GM23338 (cell line): ENCODE measurements around the gene CFI. TPM values are rescaled to one million over a fixed set of nuclear protein-coding genes. Genes with fewer than 3 reads are reported as not detected.

Experiments
- ATAC-seq: fragments of 200-7000 bp; cut with Tn5 transposase; 3 replicates; pipeline ENCODE4 v1.9.1; 2020
- DNase-seq: peaks from one replicate; pipeline ENCODE4 v3.0.0-alpha.2; 2015; ENCODE audit warnings: low spot score
- H2AFZ ChIP-seq: fragments of 200-600 bp; sonication (generic); 2 replicates; pipeline ENCODE4 v1.8.0; 2016; ENCODE audit warnings: antibody characterized with exemption, mild to moderate bottlenecking, moderate library complexity
- H3F3A ChIP-seq: fragments of 200-600 bp; sonication (generic); replicated peaks from 2 replicates; pipeline ENCODE4 v1.8.0; 2017; ENCODE audit warnings: antibody characterized with exemption, mixed run types, low read depth
- H3K27ac ChIP-seq: fragments of 200-600 bp; sonication (generic); 2 replicates; pipeline ENCODE4 v1.6.1; 2016; ENCODE audit warnings: low read depth
- H3K27me3 ChIP-seq: fragments of 200-600 bp; sonication (generic); 2 replicates; pipeline ENCODE4 v1.8.0; 2016; ENCODE audit warnings: mild to moderate bottlenecking, mixed run types, moderate library complexity; ENCODE audit not compliant: insufficient read depth
- H3K36me3 ChIP-seq: fragments of 200-600 bp; sonication (generic); 2 replicates; pipeline ENCODE4 v1.8.0; 2016; ENCODE audit warnings: mild to moderate bottlenecking; ENCODE audit not compliant: insufficient read depth
- H3K4me1 ChIP-seq: fragments of 200-600 bp; sonication (generic); 2 replicates; pipeline ENCODE4 v1.8.0; 2016; ENCODE audit warnings: mild to moderate bottlenecking, moderate library complexity; ENCODE audit not compliant: insufficient read depth
- H3K4me2 ChIP-seq: fragments of 200-600 bp; sonication (generic); 2 replicates; pipeline ENCODE4 v1.7.1; 2017; ENCODE audit warnings: mixed run types
- H3K4me3 ChIP-seq: fragments of 200-600 bp; sonication (generic); 2 replicates; pipeline ENCODE4 v1.6.1; 2016; ENCODE audit warnings: mixed run types
- H3K79me2 ChIP-seq: fragments of 200-600 bp; sonication (generic); replicated peaks from 2 replicates; pipeline ENCODE4 v1.8.0; 2017; ENCODE audit warnings: mild to moderate bottlenecking; ENCODE audit not compliant: insufficient read depth
- H3K9me2 ChIP-seq: fragments of 200-600 bp; sonication (generic); 2 replicates; pipeline ENCODE4 v1.8.0; 2017; ENCODE audit not compliant: insufficient read depth
- H4K20me1 ChIP-seq: fragments of 200-600 bp; sonication (generic); replicated peaks from 2 replicates; pipeline ENCODE4 v1.8.0; 2017; ENCODE audit warnings: mild to moderate bottlenecking; ENCODE audit not compliant: insufficient read depth
- H3K27ac Mint-ChIP-seq: 2 replicates; pipeline ENCODE4 v1.8.0; 2020; ENCODE audit warnings: inconsistent platforms, mild to moderate bottlenecking, moderate library complexity, mixed read lengths
- H3K27me3 Mint-ChIP-seq: 3 replicates; pipeline ENCODE4 v1.8.0; 2022; ENCODE audit warnings: low read depth, mild to moderate bottlenecking, moderate library complexity, mixed read lengths, inconsistent platforms; ENCODE audit not compliant: insufficient read depth, poor library complexity
- H3K36me3 Mint-ChIP-seq: 3 replicates; pipeline ENCODE4 v1.8.0; 2021; ENCODE audit warnings: low read depth, mild to moderate bottlenecking, inconsistent platforms, moderate library complexity, mixed read lengths
- H3K4me1 Mint-ChIP-seq: 3 replicates; pipeline ENCODE4 v1.8.0; 2020; ENCODE audit warnings: mild to moderate bottlenecking, inconsistent platforms, mixed read lengths
- H3K4me3 Mint-ChIP-seq: 3 replicates; pipeline ENCODE4 v1.8.0; 2021; ENCODE audit warnings: moderate library complexity, mild to moderate bottlenecking, inconsistent platforms, mixed read lengths
- H3K9me3 Mint-ChIP-seq: 3 replicates; pipeline ENCODE4 v1.8.0; 2020; ENCODE audit warnings: moderate library complexity, mild to moderate bottlenecking, inconsistent platforms, mixed read lengths
- CREB1 ChIP-seq: fragments of 250-450 bp; sonication (Bioruptor Pico); IDR thresholded peaks from 2 replicates; pipeline ENCODE4 v1.5.0; 2020; ENCODE audit warnings: low read depth, mild to moderate bottlenecking, moderate library complexity
- CTCF ChIP-seq, 2 experiments: fragments of 200-600 bp in 1 of 2; sonication (generic) in 1 of 2; conservative IDR thresholded peaks; 2 replicates each; pipeline versions ENCODE4 v1.5.1 to v1.6.1; 2016 to 2017; ENCODE audit warnings: antibody characterized with exemption in 2 of 2, low read depth in 2 of 2, mild to moderate bottlenecking in 2 of 2, moderate library complexity in 1 of 2
- ETS1 ChIP-seq: IDR thresholded peaks from 2 replicates; pipeline ENCODE4 v1.6.1; 2016; ENCODE audit warnings: antibody characterized with exemption
- EZH2 ChIP-seq: fragments of 200-600 bp; sonication (generic); IDR thresholded peaks from one replicate; pipeline ENCODE4 v1.8.0; 2017; ENCODE audit warnings: antibody characterized with exemption, mild to moderate bottlenecking, low read depth; ENCODE audit not compliant: unreplicated experiment
- EZH2phosphoT487 ChIP-seq: fragments of 200-600 bp; sonication (generic); IDR thresholded peaks from one replicate; pipeline ENCODE4 v1.8.1; 2018; ENCODE audit warnings: antibody characterized with exemption; ENCODE audit not compliant: unreplicated experiment
- JUNB ChIP-seq: IDR thresholded peaks from one replicate; pipeline ENCODE4 v1.6.1; 2016; ENCODE audit warnings: antibody characterized with exemption; ENCODE audit not compliant: unreplicated experiment
- NANOG ChIP-seq: IDR thresholded peaks from 2 replicates; pipeline ENCODE4 v1.6.1; 2016; ENCODE audit warnings: antibody characterized with exemption, borderline replicate concordance
- POLR2AphosphoS5 ChIP-seq: IDR thresholded peaks from 2 replicates; pipeline ENCODE4 v1.6.1; 2016; ENCODE audit warnings: antibody characterized with exemption, low read depth
- REST ChIP-seq: IDR thresholded peaks from one replicate; pipeline ENCODE4 v1.6.1; 2018; ENCODE audit warnings: antibody characterized with exemption; ENCODE audit not compliant: unreplicated experiment
- STAT1 ChIP-seq: IDR thresholded peaks from one replicate; pipeline ENCODE4 v1.6.1; 2016; ENCODE audit warnings: antibody characterized with exemption; ENCODE audit not compliant: unreplicated experiment
- ZNF114 ChIP-seq: fragments of 250-450 bp; sonication (Bioruptor Pico); IDR thresholded peaks from 2 replicates; pipeline ENCODE4 v1.5.0; 2020; ENCODE audit warnings: mild to moderate bottlenecking, moderate library complexity
- ZNF331 ChIP-seq: fragments of 250-450 bp; sonication (Bioruptor Pico); IDR thresholded peaks from 2 replicates; pipeline ENCODE4 v1.5.0; 2020; ENCODE audit warnings: low read depth, mild to moderate bottlenecking, moderate library complexity
- ZNF462 ChIP-seq: fragments of 250-450 bp; sonication (Bioruptor Pico); IDR thresholded peaks from 2 replicates; pipeline ENCODE4 v1.5.0; 2020; ENCODE audit warnings: mild to moderate bottlenecking, moderate library complexity
- polyA plus RNA-seq: library from polyadenylated mRNA; unstranded; fragments of >200 nt; fragmentation: Nextera tagmentation; extraction: Ambion mirVana; gene quantifications from 2 replicates; pipeline ENCODE4 v1.2.1, GENCODE V29; 2016
- total RNA-seq: library from RNA; depleted of rRNA; stranded (reverse); fragments of >200 nt; shearing (Covaris generic); gene quantifications from 2 replicates; pipeline ENCODE4 v1.2.3, GENCODE V29; 2014

Gene CFI
- total and polyA plus RNA-seq, 2 experiments from 2014 or later = not detected

GRCh38 chr4:109691411-109691920 is 110.3 kb downstream of the CFI start:
- Mint-ChIP-seq H3K9me3 (no peaks in the 10 kb centered on the region), H3K4me3 (no peak overlapping the region), H3K27me3 (no peaks in the 10 kb centered on the region), H3K4me1 (no peaks in the 10 kb centered on the region), H3K36me3 (peaks cover 54% of the 10 kb centered on the region; the same call in 2 of the 3 replicates), H3K27ac (no peak overlapping the region)
- Histone ChIP-seq H3K27me3 (no peaks in the 10 kb centered on the region), H3K36me3 (peaks cover 10% of the 10 kb centered on the region), H4K20me1 (no peaks in the 10 kb centered on the region), H3K27ac (no peak overlapping the region), H3F3A (no peaks in the 10 kb centered on the region), H3K4me3 (no peak overlapping the region), H3K4me1 (no peaks in the 10 kb centered on the region), H3K4me2 (no peak overlapping the region), H3K79me2 (no peaks in the 10 kb centered on the region), H2AFZ (no peak overlapping the region), H3K9me2 (no peaks in the 10 kb centered on the region)
- TF ChIP-seq CTCF (conservative IDR thresholded peaks at IDR 0.05; ENCODE audit: low read depth in 2 of 2) (no peak), STAT1 (no peak), NANOG (no peak), EZH2phosphoT487 (no peak), ZNF114 (CRISPR knock-in tag) (no peak), ZNF462 (CRISPR knock-in tag) (no peak), ETS1 (no peak), EZH2 (no peak), REST (no peak), CREB1 (CRISPR knock-in tag) (no peak), POLR2AphosphoS5 (no peak), JUNB (no peak), ZNF331 (CRISPR knock-in tag) (no peak)
- no peak for ATAC-seq
- DNase-seq = no peak
